SJSA1 (cell line): ENCODE measurements around the gene MITF. TPM values are rescaled to one million over a fixed set of nuclear protein-coding genes. Genes with fewer than 3 reads are reported as not detected.

ENCODE experiments used
- DNase-seq, 2 experiments: peaks; one replicate each; pipeline ENCODE4 v3.0.0-alpha.2; 2015 to 2020; ENCODE audit warnings: low spot score in 2 of 2, low read depth in 1 of 2
- H3K27ac ChIP-seq: fragments of 250-450 bp; sonication (Bioruptor Pico); 2 replicates; pipeline ENCODE4 v1.5.1; 2020; ENCODE audit warnings: mild to moderate bottlenecking, moderate library complexity
- H3K27me3 ChIP-seq: fragments of 250-450 bp; sonication (Bioruptor Pico); replicated peaks from 2 replicates; pipeline ENCODE4 v1.5.1; 2020; ENCODE audit warnings: mild to moderate bottlenecking, moderate library complexity
- H3K36me3 ChIP-seq: fragments of 250-450 bp; sonication (Bioruptor Pico); 2 replicates; pipeline ENCODE4 v1.5.1; 2020; ENCODE audit warnings: mild to moderate bottlenecking
- H3K4me1 ChIP-seq: fragments of 250-450 bp; sonication (Bioruptor Pico); replicated peaks from 2 replicates; pipeline ENCODE4 v1.6.1; 2021; ENCODE audit warnings: mild to moderate bottlenecking
- H3K4me3 ChIP-seq: fragments of 250-450 bp; sonication (Bioruptor Pico); 2 replicates; pipeline ENCODE4 v1.5.1; 2020; ENCODE audit warnings: mild to moderate bottlenecking
- H3K9me3 ChIP-seq: fragments of 250-450 bp; sonication (Bioruptor Pico); replicated peaks from 2 replicates; pipeline ENCODE4 v1.5.1; 2020; ENCODE audit warnings: mild to moderate bottlenecking
- total RNA-seq: library from RNA; depleted of rRNA; stranded (reverse); fragments of >200 nt; shearing (Covaris generic); gene quantifications from 2 replicates; pipeline ENCODE4 v1.2.3, GENCODE V29; 2014

MITF gene
- total RNA-seq, 1 experiment from 2014 or later = 16.5 TPM

- DNase-seq = peak in 1 of 2 experiments; percentile 76
- Histone ChIP-seq H3K4me3 (no peak overlapping the region), H3K4me1 (peaks cover 61% of the 10 kb centered on the region), H3K27ac (peak overlapping the region; percentile 81), H3K36me3 (no peaks in the 10 kb centered on the region), H3K9me3 (no peaks in the 10 kb centered on the region), H3K27me3 (no peaks in the 10 kb centered on the region)
Measured at GRCh38 chr3:69803681-69804270, 64.5 kb downstream of the MITF start.

GRCh38 chr3:69805491-69805890 lies 66.2 kb downstream of the MITF start:
- Histone ChIP-seq H3K9me3 (no peaks in the 10 kb centered on the region), H3K27me3 (no peaks in the 10 kb centered on the region), H3K36me3 (no peaks in the 10 kb centered on the region), H3K4me1 (peaks cover 47% of the 10 kb centered on the region), H3K27ac (no peak overlapping the region), H3K4me3 (no peak overlapping the region)
- DNase-seq = no peak

- peak overlapping the region; percentile 97 for H3K27ac ChIP-seq
- peaks cover 47% of the 10 kb centered on the region for H3K4me1 ChIP-seq
- no peaks in the 10 kb centered on the region for H3K9me3 ChIP-seq
- DNase-seq = peak; percentile 64 to 92
- no peak overlapping the region for H3K4me3 ChIP-seq
- no peaks in the 10 kb centered on the region for H3K27me3 ChIP-seq
- no peaks in the 10 kb centered on the region for H3K36me3 ChIP-seq
Measured at GRCh38 chr3:69806735-69807438, 67.6 kb downstream of the MITF start.

DNA sequence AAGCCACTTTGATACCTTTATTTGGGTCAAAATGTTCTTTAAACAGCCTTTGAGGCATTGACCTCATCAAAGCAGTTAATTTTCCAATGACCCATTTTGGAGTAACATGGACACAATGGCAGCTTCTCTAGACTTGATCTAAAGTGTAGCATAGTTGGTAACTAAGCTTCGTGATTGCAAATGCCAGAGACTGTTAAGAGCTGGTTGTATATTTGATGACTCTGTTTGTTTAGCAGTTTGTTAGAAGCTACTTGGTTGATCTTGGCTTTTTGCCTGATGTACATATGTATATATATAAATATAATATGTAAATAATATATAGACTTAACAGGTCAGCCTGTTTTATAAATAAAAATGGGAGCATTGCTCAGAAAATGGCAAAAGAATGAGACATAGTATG lies 68.4 kb downstream of the MITF start:
- peaks cover 47% of the 10 kb centered on the region for H3K4me1 ChIP-seq
- no peak for DNase-seq
- no peaks in the 10 kb centered on the region for H3K27me3 ChIP-seq
- H3K36me3 ChIP-seq = no peaks in the 10 kb centered on the region
- no peak overlapping the region for H3K4me3 ChIP-seq
- peak overlapping the region; percentile 97 for H3K27ac ChIP-seq
- H3K9me3 ChIP-seq = no peaks in the 10 kb centered on the region

- no peak for DNase-seq
- Histone ChIP-seq H3K27me3 (no peaks in the 10 kb centered on the region), H3K9me3 (no peaks in the 10 kb centered on the region), H3K36me3 (no peaks in the 10 kb centered on the region), H3K4me3 (no peak overlapping the region), H3K4me1 (peaks cover 33% of the 10 kb centered on the region), H3K27ac (no peak overlapping the region)
Measured at GRCh38 chr3:69809076-69809835, 70.0 kb downstream of the MITF start.

- H3K4me3 ChIP-seq = no peak overlapping the region
- no peak overlapping the region for H3K27ac ChIP-seq
- peaks cover 16% of the 10 kb centered on the region for H3K4me1 ChIP-seq
- H3K27me3 ChIP-seq = no peaks in the 10 kb centered on the region
- DNase-seq = no peak
- no peaks in the 10 kb centered on the region for H3K9me3 ChIP-seq
- H3K36me3 ChIP-seq = no peaks in the 10 kb centered on the region
Measured at GRCh38 chr3:69811452-69812401, 72.5 kb downstream of the MITF start.

- H3K36me3 ChIP-seq = no peaks in the 10 kb centered on the region
- DNase-seq = no peak
- no peaks in the 10 kb centered on the region for H3K9me3 ChIP-seq
- no peak overlapping the region for H3K27ac ChIP-seq
- no peaks in the 10 kb centered on the region for H3K27me3 ChIP-seq
- H3K4me3 ChIP-seq = no peak overlapping the region
- peaks cover 10% of the 10 kb centered on the region for H3K4me1 ChIP-seq
Measured at GRCh38 chr3:69815970-69816369, 76.7 kb downstream of the MITF start.

GRCh38 chr3:69817988-69818387 lies 78.7 kb downstream of the MITF start:
- H3K27me3 ChIP-seq = no peaks in the 10 kb centered on the region
- H3K27ac ChIP-seq = no peak overlapping the region
- H3K36me3 ChIP-seq = no peaks in the 10 kb centered on the region
- H3K4me3 ChIP-seq = no peak overlapping the region
- no peaks in the 10 kb centered on the region for H3K9me3 ChIP-seq
- H3K4me1 ChIP-seq = peaks cover 23% of the 10 kb centered on the region
- DNase-seq = no peak

DNA sequence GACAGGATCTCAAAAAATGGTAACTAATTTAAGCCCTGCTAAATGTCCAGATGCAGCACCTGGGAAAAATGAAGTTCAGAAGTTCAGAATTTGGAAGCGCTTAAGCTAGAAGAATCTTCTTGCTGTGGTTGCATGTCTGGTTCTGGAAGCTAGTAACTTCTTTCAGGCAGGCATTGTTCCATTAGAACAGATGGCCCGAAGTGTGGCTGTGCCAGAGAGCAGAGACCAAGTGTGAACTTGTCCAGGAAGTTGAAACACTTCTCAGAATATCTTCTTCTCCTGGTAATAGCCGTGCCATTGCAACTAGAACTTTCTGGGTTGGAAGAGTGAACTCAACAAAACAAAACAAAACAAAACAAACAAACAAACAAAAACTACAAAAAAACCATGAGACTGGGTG lies 80.0 kb downstream of the MITF start:
- Histone ChIP-seq H3K9me3 (no peaks in the 10 kb centered on the region), H3K36me3 (no peaks in the 10 kb centered on the region), H3K4me1 (peaks cover 23% of the 10 kb centered on the region), H3K27ac (no peak overlapping the region), H3K4me3 (no peak overlapping the region), H3K27me3 (no peaks in the 10 kb centered on the region)
- DNase-seq = no peak

DNA sequence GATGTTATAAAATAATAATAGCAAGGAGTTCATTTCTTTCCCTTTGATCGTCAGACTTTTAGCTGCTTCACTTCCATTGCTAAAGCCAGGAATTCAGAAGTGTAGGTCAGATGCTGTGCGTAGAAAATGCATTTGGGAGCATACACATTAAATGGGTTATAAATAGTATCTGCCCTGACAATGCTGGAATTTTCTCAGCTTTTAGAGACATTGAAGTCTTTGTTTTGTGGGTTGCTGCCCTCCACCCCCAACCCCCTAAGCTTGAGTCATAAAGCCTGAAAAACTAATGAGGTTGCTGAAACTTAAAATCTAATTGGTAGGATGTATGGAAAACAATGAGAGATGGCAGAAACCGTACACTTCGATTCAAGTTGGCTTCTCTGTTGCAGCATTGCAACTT lies 81.9 kb downstream of the MITF start:
- H3K4me3 ChIP-seq = no peak overlapping the region
- no peaks in the 10 kb centered on the region for H3K36me3 ChIP-seq
- H3K9me3 ChIP-seq = no peaks in the 10 kb centered on the region
- peaks cover 23% of the 10 kb centered on the region for H3K4me1 ChIP-seq
- H3K27me3 ChIP-seq = no peaks in the 10 kb centered on the region
- H3K27ac ChIP-seq = no peak overlapping the region
- no peak for DNase-seq

- Histone ChIP-seq H3K9me3 (no peaks in the 10 kb centered on the region), H3K27ac (no peak overlapping the region), H3K27me3 (no peaks in the 10 kb centered on the region), H3K4me1 (peaks cover 17% of the 10 kb centered on the region), H3K4me3 (no peak overlapping the region), H3K36me3 (no peaks in the 10 kb centered on the region)
- DNase-seq = no peak
Measured at GRCh38 chr3:69823743-69824142, 84.5 kb downstream of the MITF start.

DNA sequence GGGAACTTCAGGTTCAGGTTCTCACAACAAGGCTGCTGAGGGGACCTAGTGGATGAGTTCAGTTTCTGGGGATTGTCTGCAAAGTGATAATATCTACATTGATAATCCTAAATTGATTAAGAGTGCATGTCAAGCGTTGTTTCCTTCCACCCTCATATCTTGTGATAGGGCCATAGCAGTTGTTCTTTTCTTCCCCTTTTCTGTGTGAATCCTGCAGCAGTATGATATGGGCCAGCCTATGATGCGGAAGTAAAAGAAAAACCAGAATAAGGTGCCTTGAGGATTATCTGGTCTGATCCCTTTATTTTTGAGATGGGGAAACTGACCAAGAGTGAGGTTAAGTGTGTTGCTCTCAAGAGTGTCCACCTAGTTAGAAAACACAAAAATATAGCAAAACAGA lies 86.2 kb downstream of the MITF start:
- no peak overlapping the region for H3K27ac ChIP-seq
- DNase-seq = no peak
- H3K27me3 ChIP-seq = no peaks in the 10 kb centered on the region
- H3K4me3 ChIP-seq = no peak overlapping the region
- peaks cover 17% of the 10 kb centered on the region for H3K4me1 ChIP-seq
- H3K9me3 ChIP-seq = no peaks in the 10 kb centered on the region
- no peaks in the 10 kb centered on the region for H3K36me3 ChIP-seq

DNA sequence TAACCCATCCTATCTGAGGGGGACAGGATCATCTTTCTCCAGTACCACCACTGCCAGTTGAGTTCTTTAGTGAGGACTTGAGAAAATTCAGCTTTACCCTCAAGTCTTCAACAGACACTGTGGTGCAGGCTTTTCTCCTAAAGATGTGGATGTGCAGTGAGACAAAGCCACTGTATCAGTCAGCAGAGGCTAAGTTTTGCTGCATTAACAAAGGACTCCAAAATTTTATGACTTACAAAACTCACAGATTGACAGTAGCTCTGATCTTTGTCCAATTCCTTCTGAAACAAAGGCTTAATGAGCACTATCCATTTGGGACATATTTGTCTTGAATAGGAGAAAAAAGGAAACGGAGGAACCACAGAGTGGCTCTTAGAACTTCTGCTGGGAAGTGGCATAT lies 87.9 kb downstream of the MITF start:
- Histone ChIP-seq H3K9me3 (no peaks in the 10 kb centered on the region), H3K4me1 (peaks cover 4% of the 10 kb centered on the region), H3K36me3 (no peaks in the 10 kb centered on the region), H3K27ac (no peak overlapping the region), H3K4me3 (no peak overlapping the region), H3K27me3 (no peaks in the 10 kb centered on the region)
- no peak for DNase-seq
